GM23338 (cell line): ENCODE results near the gene TRIM39.

Source experiments
- CREB1 ChIP-seq: fragments of 250-450 bp; sonication (Bioruptor Pico); IDR thresholded peaks from 2 replicates; pipeline ENCODE4 v1.5.0; 2020; ENCODE audit warnings: low read depth, mild to moderate bottlenecking, moderate library complexity
- EZH2 ChIP-seq: fragments of 200-600 bp; sonication (generic); IDR thresholded peaks from one replicate; pipeline ENCODE4 v1.8.0; 2017; ENCODE audit warnings: antibody characterized with exemption, mild to moderate bottlenecking, low read depth; ENCODE audit not compliant: unreplicated experiment
- EZH2phosphoT487 ChIP-seq: fragments of 200-600 bp; sonication (generic); IDR thresholded peaks from one replicate; pipeline ENCODE4 v1.8.1; 2018; ENCODE audit warnings: antibody characterized with exemption; ENCODE audit not compliant: unreplicated experiment
- JUNB ChIP-seq: IDR thresholded peaks from one replicate; pipeline ENCODE4 v1.6.1; 2016; ENCODE audit warnings: antibody characterized with exemption; ENCODE audit not compliant: unreplicated experiment
- POLR2AphosphoS5 ChIP-seq: IDR thresholded peaks from 2 replicates; pipeline ENCODE4 v1.6.1; 2016; ENCODE audit warnings: antibody characterized with exemption, low read depth
- ZNF114 ChIP-seq: fragments of 250-450 bp; sonication (Bioruptor Pico); IDR thresholded peaks from 2 replicates; pipeline ENCODE4 v1.5.0; 2020; ENCODE audit warnings: mild to moderate bottlenecking, moderate library complexity
- ZNF331 ChIP-seq: fragments of 250-450 bp; sonication (Bioruptor Pico); IDR thresholded peaks from 2 replicates; pipeline ENCODE4 v1.5.0; 2020; ENCODE audit warnings: low read depth, mild to moderate bottlenecking, moderate library complexity
- ZNF462 ChIP-seq: fragments of 250-450 bp; sonication (Bioruptor Pico); IDR thresholded peaks from 2 replicates; pipeline ENCODE4 v1.5.0; 2020; ENCODE audit warnings: mild to moderate bottlenecking, moderate library complexity
- TF ChIP-seq, protein P1 (sequence below), 2 experiments: fragments of 200-600 bp in 1 of 2; sonication (generic) in 1 of 2; conservative IDR thresholded peaks; 2 replicates each; pipeline versions ENCODE4 v1.5.1 to v1.6.1; 2016 to 2017; ENCODE audit warnings: antibody characterized with exemption in 2 of 2, low read depth in 2 of 2, mild to moderate bottlenecking in 2 of 2, moderate library complexity in 1 of 2
- TF ChIP-seq, protein P2 (sequence below): IDR thresholded peaks from one replicate; pipeline ENCODE4 v1.6.1; 2018; ENCODE audit warnings: antibody characterized with exemption; ENCODE audit not compliant: unreplicated experiment
- TF ChIP-seq, protein P3 (sequence below): IDR thresholded peaks from 2 replicates; pipeline ENCODE4 v1.6.1; 2016; ENCODE audit warnings: antibody characterized with exemption

DNA sequence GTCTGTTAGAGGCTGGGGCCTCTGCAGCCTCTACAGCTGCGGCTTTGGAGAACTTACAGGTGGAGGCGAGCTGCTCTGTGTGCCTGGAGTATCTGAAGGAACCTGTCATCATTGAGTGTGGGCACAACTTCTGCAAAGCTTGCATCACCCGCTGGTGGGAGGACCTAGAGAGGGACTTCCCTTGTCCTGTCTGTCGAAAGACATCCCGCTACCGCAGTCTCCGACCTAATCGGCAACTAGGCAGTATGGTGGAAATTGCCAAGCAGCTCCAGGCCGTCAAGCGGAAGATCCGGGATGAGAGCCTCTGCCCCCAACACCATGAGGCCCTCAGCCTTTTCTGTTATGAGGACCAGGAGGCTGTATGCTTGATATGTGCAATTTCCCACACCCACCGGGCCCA, 2.6 kb downstream of the TRIM39 start:
- TF ChIP-seq, protein P1, sequence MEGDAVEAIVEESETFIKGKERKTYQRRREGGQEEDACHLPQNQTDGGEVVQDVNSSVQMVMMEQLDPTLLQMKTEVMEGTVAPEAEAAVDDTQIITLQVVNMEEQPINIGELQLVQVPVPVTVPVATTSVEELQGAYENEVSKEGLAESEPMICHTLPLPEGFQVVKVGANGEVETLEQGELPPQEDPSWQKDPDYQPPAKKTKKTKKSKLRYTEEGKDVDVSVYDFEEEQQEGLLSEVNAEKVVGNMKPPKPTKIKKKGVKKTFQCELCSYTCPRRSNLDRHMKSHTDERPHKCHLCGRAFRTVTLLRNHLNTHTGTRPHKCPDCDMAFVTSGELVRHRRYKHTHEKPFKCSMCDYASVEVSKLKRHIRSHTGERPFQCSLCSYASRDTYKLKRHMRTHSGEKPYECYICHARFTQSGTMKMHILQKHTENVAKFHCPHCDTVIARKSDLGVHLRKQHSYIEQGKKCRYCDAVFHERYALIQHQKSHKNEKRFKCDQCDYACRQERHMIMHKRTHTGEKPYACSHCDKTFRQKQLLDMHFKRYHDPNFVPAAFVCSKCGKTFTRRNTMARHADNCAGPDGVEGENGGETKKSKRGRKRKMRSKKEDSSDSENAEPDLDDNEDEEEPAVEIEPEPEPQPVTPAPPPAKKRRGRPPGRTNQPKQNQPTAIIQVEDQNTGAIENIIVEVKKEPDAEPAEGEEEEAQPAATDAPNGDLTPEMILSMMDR (conservative IDR thresholded peaks at IDR 0.05; ENCODE audit: low read depth in 2 of 2), result no peak
- TF ChIP-seq POLR2AphosphoS5, result no peak
- no peak for TF ChIP-seq CREB1
- TF ChIP-seq EZH2, result no peak
- TF ChIP-seq, protein P2, sequence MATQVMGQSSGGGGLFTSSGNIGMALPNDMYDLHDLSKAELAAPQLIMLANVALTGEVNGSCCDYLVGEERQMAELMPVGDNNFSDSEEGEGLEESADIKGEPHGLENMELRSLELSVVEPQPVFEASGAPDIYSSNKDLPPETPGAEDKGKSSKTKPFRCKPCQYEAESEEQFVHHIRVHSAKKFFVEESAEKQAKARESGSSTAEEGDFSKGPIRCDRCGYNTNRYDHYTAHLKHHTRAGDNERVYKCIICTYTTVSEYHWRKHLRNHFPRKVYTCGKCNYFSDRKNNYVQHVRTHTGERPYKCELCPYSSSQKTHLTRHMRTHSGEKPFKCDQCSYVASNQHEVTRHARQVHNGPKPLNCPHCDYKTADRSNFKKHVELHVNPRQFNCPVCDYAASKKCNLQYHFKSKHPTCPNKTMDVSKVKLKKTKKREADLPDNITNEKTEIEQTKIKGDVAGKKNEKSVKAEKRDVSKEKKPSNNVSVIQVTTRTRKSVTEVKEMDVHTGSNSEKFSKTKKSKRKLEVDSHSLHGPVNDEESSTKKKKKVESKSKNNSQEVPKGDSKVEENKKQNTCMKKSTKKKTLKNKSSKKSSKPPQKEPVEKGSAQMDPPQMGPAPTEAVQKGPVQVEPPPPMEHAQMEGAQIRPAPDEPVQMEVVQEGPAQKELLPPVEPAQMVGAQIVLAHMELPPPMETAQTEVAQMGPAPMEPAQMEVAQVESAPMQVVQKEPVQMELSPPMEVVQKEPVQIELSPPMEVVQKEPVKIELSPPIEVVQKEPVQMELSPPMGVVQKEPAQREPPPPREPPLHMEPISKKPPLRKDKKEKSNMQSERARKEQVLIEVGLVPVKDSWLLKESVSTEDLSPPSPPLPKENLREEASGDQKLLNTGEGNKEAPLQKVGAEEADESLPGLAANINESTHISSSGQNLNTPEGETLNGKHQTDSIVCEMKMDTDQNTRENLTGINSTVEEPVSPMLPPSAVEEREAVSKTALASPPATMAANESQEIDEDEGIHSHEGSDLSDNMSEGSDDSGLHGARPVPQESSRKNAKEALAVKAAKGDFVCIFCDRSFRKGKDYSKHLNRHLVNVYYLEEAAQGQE, result no peak
- TF ChIP-seq JUNB, result no peak
- TF ChIP-seq EZH2phosphoT487, result no peak
- no peak for TF ChIP-seq ZNF462 (CRISPR knock-in tag)
- no peak for TF ChIP-seq ZNF331 (CRISPR knock-in tag)
- no peak for TF ChIP-seq ZNF114 (CRISPR knock-in tag)
- TF ChIP-seq, protein P3, sequence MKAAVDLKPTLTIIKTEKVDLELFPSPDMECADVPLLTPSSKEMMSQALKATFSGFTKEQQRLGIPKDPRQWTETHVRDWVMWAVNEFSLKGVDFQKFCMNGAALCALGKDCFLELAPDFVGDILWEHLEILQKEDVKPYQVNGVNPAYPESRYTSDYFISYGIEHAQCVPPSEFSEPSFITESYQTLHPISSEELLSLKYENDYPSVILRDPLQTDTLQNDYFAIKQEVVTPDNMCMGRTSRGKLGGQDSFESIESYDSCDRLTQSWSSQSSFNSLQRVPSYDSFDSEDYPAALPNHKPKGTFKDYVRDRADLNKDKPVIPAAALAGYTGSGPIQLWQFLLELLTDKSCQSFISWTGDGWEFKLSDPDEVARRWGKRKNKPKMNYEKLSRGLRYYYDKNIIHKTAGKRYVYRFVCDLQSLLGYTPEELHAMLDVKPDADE, result no peak
